ENCODE results near the gene WIZ.
A peak's percentile ranks its signal among the peaks of the same experiment; 100 is the strongest.
"Not testable (repeated sequence)": the region's sequence is repeated elsewhere in the genome, so short reads cannot be mapped to it uniquely, and the experiment has no call there.

The WIZ gene

GRCh38 chr19:15427991-15428471 lies 21.7 kb downstream of the WIZ start:
- DNase-seq (ENCODE audit: low read depth): no peak

GRCh38 chr19:15427350-15427700 lies 22.4 kb downstream of the WIZ start:
- DNase-seq (ENCODE audit: low read depth): no peak

- DNase-seq (ENCODE audit: low read depth): no peak
Observed at GRCh38 chr19:15426485-15427349, 23.0 kb downstream of the WIZ start.

GRCh38 chr19:15425321-15425950 lies 24.3 kb downstream of the WIZ start:
- no peak for DNase-seq (ENCODE audit: low read depth)

DNA sequence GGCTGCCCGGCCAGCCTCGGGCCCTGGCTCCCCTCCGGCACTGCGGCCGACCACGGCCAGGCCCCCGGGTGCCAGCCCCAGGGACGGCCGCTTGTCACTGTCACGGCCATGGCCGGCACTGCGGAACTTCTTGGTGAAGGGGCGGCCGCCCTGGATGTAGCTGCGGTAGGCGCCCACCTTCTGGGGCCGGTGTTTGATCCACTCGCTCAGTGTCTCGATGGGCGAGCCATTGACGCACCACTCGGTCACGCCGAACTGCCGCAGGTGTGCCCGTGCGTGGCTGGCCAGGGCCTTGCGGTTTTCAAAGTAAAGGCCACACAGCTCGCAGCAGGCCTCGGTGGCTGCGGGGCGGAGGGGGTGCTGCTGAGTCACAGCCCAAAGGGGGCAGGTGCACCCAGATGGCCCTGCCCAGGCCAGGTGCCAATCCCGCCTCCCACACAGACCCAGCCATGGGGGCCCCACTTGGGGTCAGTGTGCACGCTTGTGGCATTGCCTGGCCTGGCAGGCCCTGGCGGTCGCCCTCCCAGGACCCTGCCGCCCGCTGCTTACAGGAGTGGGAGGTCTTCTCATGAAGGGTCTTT lies 25.0 kb downstream of the WIZ start:
- no peak for DNase-seq (ENCODE audit: low read depth)

DNA sequence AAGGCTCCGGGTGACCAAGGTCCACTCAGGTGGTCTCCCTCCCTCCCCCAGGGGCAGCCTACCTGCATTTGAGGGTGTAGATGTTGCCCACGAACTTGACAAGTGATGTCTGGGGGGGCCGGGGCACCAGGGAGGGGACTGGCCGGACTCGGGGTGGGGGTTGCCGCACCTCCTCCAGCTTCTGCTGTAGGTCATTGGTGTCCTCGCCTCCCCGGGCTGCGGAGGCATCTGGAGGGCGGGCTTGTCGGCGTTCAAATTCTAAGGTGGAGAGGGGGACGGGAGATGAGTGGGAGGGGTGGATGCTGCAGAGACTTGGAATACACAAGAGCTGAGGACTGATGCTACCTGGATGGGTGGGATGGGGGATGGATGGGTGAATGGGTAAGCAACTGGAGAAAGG lies 25.6 kb downstream of the WIZ start:
- no peak for DNase-seq (ENCODE audit: low read depth)

DNA sequence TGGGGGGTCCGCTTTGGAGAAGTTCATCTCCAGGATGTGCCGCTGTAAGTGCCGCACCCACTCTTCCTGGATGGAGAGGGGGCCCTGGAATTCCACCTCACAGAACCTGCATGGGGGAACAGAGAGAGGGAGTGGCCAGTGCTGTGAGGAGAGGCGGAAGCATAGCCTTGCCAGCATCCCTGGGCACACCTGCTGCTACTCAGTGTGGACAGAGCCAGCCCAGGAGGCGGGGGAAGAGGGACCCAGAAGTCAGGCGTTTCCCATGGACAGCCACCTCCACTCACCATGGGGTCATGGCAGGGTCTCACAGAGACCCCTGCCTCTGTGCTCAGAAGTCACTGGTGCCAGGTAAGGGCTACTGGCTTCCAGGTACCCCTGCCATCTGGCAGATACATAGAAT lies 26.6 kb downstream of the WIZ start:
- no peak for DNase-seq (ENCODE audit: low read depth)

GRCh38 chr19:15422296-15423075 lies 27.3 kb downstream of the WIZ start:
- no peak for DNase-seq (ENCODE audit: low read depth)

DNA sequence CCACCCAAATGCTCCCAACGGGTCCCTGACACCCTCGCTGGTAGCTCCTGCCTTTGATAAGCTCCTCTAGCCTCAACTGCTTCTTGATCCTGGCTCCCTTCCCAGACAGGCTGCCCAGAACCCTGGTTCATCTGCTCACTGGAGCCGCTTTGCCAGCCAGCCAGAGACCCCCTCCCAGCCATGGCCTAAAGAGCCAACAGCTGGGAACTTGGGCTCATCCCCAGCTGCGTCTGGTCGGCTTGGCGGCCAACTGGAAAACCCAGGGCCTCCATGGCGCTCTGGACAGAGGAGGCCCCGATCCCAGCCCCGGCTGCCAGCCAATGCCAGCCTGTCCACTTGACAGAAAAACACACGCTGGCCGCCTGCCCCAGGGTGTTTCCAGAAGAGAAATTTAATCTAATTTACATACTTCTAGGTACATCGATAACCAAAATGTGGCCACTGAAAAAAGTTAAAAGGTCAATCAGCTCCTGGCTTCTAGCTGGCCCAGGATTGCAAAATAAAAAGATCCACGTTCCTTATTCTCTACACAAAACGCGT lies 28.0 kb downstream of the WIZ start:
- no peak for DNase-seq (ENCODE audit: low read depth)

DNA sequence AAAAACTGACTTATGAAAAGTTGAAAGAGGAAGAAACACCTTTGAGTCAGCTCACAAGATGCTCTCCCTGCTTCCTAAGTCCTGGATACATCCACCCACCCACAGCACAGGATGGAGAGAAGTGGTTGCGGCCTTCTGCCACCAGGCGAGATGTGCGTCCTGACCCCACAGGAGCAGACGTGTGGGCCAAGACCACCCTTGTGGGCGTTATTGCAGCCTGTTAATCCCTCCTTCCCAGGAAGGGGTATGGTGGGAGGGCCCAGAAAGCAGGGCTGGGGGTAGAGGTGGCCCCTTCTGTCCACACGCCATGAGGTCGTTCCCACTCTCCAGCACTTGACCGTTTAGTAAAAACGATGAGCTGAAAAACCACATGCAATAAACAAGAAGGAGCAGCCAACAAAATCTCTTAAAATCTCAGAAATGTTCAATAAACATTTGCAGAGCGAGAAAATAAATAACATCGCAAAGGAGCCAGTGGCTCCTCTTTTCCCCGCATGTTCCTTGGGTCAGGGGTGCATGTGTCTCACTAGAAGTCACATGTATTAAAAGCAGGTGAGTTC lies 28.5 kb downstream of the WIZ start:
- no peak for DNase-seq (ENCODE audit: low read depth)

- DNase-seq (ENCODE audit: low read depth): no peak
Observed at GRCh38 chr19:15419413-15420025, 30.2 kb downstream of the WIZ start.

DNA sequence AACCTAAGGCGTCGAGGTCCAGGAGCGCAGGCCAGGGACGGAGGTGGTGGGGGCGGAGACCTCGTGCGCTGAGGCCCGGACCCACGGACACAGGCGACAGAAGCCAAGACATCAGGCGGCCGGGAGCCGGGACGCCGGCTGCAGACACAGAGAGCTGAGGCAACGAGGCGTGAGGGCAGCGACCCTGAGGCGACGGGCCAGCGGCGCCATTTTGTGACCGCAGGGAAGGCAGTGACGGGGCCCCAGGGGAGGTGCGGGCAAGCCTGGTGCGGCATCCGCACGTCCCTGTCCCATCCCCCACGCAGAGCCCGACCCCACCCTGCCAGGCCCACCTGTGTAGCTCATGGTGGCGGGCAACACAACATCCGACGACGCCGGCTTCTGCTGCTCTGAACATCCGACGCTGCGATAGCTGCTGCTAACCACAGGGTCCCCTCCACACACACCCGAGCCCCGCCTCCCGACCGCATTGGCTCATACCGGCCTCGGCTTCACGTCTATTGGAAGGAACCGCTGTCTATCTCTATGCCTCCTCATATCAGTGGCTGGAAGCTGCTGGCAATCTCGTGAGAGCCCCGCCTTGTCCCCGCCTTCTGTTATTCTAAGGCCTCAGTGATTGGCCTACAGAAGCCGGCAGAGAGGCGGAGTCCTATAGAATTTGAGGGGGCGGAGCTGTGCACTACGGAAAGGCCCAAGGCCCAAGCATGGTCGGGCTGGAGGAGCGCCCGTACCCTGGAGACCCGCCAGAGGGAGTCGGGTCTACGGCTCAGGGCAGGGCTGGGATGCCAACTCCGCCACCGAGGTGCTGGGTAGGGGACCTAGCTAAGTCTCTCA lies 31.0 kb downstream of the WIZ start, which contains the start of gene AKAP8L:
Gene AKAP8L, minus strand, starts transcription at position 410 of the 834 bp plus-strand sequence. Its CDS starts 65 bp downstream, at position 345.
- peak; percentile 98 for DNase-seq (ENCODE audit: low read depth)

GRCh38 chr19:15418231-15418578 lies 31.6 kb downstream of the WIZ start:
- DNase-seq (ENCODE audit: low read depth): no peak

GRCh38 chr19:15417699-15418098 lies 32.1 kb downstream of the WIZ start:
- DNase-seq (ENCODE audit: low read depth): no peak

- DNase-seq (ENCODE audit: low read depth): no peak
Observed at GRCh38 chr19:15412832-15413231, 36.9 kb downstream of the WIZ start.

GRCh38 chr19:15411351-15411750 lies 38.4 kb downstream of the WIZ start:
- not testable (repeated sequence) for DNase-seq (ENCODE audit: low read depth)

- no peak for DNase-seq (ENCODE audit: low read depth)
Observed at GRCh38 chr19:15404780-15405211, 45.0 kb downstream of the WIZ start.

- DNase-seq (ENCODE audit: low read depth): no peak
Observed at GRCh38 chr19:15404097-15404779, 45.5 kb downstream of the WIZ start.

DNA sequence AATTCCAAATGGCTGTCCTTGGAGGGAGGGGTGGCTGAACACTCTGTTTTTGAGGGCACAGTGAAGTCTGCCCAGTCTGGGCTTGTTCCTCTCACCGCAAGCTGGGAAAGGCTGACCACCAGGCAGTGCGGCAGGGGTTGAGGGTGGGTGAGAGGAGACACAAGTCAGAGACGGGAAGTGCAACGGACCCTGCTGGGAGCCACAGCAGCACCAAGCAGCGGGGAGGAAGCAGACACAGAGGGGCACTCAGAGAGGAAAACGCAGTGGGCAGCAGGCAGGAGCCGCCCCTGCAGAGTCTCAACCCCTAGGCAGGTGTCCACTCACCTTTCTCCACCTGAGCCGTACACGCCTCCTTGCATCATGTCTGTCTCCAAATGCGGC lies 46.6 kb downstream of the WIZ start:
- no peak for DNase-seq (ENCODE audit: low read depth)
